ENCODE data around the gene PHYKPL.

GRCh38 chr5:178180141-178180863 is 52.3 kb downstream of the PHYKPL start:
- no peak for TF ChIP-seq POLR2A (IDR thresholded peaks at IDR 0.05; ENCODE audit: low read depth, low read length)
- TF ChIP-seq TAF1 (IDR thresholded peaks at IDR 0.05; ENCODE audit: low read depth, low read length) = no peak
- TF ChIP-seq PAX5 (IDR thresholded peaks at IDR 0.05; ENCODE audit: insufficient read depth, low read length, severe bottlenecking) = no peak
- TF ChIP-seq POLR2AphosphoS5 (IDR thresholded peaks at IDR 0.05; ENCODE audit: low read depth, low read length) = no peak

Data from GM12891 (cell line).